Activated CD4-positive, alpha-beta T cell treated with anti-CD3 and anti-CD28 coated beads for 24 hours (primary cell): ENCODE results near the gene HOXB6.

Source experiments
- DNase-seq, 2 donors: peaks; one replicate each; pipeline ENCODE4 v3.0.0-alpha.2; 2020; ENCODE audit warnings: low read depth in 2 of 2

HOXB6 gene

DNA sequence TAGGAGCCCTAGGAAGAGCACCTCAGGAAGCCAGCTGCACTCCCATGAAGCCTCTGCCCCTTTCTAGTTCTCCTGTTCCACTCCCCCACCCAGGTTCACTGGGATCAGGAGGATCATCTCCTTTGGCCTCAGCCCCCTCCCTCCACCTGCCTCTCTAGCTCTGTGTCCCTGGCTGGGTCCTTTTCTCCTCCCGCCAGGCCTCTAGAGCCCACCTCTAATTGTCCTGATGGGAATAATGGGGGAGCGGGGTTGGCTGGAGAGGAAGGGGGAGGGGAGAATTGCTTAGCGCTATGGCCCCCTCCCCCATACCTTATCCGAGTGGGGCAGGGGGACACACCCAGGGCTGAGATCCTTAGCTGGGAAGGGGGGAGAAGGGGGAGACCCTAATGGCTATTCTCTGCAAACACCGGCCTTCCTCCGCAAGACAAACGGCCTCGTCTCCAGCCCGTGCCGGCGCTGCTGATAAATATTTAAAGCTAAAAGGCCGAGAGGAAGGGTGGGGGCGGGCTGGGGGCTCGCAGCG is 5.0 kb upstream of the HOXB6 start:
- no peak for DNase-seq

DNA sequence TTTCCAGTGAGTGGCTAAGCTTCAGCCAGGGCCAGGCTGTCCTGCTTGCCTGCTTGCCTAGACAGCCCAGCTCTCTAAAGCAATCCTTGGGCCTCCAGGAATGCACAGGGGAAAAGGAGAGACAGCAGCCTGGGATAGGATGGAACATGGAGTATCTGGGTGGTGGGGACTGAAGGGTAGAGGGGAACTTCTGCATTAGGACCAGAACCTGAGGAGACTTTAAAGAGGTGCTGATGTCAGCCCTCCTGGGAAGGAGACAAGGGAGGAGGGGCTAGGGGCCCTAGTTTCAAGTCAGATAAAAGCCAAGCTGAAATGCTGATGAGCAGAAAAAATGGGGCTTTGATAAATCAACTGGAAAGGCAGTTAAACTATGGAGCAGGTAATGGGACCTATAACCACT is 4.2 kb upstream of the HOXB6 start:
- DNase-seq: no peak

DNA sequence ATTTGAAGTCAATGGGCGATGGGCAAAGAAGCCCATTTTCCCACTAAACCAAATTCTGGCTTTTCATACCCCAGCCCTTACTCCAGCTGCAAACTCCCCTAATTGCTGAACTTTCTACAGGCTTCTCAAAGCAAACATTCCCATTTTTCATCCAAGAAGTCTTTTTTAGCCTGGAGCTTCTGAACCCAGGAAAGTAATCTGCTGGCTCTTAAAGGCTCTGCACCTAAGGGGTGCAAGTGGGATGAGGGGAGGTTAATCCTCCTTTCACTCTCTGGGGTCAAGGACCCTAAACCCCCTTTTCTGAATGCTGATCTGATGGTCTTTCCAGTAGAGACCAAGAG is 3.7 kb upstream of the HOXB6 start:
- DNase-seq: no peak

DNA sequence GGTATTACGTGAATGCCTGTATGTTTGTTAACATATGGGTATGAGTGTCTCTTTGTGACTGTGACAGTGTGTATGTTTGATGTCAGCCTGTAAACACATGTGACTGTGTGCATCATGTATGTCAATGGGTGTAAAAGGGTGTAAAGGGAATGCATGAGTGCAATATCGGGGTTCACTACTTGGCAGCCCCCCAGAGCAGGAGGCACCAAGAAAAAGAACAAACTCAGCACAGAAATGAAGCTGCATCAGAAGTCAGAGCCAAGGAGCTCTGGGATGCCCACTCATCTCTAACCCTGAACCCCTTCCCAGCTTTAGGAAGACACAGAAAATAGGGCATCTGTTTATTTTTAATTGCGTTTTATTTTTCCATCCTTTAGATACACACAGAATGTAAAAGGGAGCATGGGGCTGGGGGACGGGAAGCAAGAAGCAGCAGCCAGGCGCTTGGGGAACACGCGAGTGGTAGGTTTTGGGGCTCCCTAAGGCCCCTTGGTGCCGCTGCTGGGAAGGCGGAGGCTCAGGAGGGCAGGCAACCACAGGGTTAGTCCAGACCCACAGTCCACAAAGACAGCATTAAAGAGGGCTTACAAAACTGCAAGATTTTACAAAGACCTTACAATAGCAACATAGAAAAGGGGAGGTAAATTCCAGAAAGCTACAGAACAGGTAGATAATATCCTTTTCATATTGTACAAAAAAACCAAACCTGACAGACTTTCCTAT is 2.3 kb upstream of the HOXB6 start:
- DNase-seq: no peak

DNA sequence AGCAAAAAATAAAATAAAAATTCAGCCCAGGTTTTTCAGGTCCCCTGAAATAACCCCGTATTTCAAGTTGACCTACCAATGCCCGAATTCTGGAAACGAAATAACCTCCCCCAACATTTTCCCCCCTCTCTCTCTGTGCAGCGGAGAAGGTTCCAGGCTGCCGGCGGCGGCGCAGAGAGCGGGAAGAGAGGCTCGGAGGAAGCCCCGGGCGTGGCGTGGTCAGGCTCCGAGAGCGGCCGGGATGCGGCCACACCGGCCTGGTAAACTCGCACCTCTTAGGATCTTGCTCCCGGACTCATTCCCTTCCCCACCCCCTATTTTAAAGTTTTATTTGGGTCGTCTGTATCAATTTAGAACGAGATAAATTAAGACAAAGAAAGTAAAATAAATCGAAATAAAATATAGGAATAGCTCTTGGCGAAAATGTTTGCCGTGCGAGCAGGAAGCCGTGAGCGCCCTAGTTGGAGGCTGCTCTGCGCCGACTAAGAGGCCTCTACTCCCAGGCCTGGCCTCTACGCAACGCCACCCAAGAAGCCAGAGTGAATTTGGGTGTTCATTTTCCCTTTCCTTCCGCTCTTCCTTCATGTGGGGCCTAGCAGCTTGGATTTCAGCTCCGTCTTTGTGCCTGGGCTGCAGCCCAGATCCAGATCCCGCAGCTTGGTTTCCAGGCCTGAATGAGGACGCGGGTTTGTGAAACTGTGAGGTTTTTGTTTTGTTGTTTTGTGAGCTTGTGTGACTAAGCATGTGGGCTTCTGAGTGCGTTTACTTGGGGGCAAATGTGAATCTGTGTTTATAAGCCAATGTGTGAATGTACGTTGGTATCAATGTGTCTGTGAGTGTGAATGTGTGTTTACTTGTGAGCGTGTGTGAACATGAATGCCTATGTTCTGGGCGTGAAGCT is 1.5 kb upstream of the HOXB6 start:
- DNase-seq: no peak

DNA sequence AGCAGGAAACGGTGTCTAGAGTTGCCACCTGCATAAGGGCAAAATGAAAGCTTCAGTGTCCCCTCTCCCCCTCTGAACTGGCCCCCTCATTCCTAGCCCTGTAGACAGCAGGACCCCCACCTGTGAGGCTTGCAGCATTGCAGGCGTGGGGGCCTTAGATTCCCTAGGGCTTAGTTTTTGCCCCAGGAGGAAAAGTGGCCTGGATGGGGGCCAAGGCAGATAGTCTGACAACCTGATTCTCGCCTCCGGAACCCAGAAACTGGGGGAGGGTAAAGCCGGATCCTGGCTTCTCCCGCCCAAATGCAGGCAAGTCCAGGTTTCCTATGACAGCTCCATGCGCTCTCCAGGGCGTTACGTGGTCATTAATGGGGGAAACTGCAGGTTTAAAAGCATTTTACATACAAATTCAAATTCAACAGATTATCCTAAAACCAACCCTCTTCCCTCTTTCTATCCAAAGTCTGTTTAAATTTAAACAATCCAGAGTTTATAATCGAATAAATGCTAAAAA is 678 bp upstream of the HOXB6 start:
- no peak for DNase-seq

DNA sequence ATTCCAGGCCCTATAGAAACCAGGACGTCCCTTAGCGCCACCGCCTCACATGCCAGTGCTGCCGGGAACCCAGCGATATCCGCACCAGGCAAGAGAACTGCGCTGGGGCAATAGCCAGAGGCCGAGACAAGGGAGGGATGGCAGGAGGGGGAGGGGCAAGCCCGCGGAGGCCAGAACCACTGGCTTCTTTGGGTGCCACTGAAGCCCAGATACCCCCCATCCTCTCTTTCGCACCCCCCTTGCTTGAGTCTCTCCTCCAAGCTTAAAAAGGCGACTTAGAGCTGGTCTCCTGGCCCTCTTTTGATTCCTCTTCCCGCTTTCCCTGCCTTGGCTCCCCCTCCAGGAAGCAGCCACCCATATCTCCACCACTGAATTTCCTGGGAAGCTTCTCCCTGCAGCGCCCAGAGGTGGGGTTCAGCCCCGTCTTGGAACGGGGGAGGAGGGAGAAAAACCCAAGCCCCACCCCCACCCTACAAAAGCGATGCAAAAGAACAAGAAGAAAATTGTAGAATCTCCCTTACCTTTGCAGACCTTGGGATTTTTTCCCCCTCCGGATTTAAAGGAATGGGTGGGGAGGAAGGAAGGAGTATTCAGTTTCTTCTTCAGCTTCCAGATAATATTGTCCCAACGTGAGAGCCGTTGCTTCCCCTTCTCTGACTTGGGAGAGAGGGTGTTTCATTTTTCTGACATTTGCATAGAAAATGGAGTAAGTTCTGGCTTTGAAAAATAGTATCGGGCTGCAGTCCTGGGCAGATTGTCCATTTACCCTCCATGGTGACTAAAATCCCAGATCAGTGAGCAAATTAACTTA is 622 bp downstream of the HOXB6 start:
- DNase-seq: no peak

DNA sequence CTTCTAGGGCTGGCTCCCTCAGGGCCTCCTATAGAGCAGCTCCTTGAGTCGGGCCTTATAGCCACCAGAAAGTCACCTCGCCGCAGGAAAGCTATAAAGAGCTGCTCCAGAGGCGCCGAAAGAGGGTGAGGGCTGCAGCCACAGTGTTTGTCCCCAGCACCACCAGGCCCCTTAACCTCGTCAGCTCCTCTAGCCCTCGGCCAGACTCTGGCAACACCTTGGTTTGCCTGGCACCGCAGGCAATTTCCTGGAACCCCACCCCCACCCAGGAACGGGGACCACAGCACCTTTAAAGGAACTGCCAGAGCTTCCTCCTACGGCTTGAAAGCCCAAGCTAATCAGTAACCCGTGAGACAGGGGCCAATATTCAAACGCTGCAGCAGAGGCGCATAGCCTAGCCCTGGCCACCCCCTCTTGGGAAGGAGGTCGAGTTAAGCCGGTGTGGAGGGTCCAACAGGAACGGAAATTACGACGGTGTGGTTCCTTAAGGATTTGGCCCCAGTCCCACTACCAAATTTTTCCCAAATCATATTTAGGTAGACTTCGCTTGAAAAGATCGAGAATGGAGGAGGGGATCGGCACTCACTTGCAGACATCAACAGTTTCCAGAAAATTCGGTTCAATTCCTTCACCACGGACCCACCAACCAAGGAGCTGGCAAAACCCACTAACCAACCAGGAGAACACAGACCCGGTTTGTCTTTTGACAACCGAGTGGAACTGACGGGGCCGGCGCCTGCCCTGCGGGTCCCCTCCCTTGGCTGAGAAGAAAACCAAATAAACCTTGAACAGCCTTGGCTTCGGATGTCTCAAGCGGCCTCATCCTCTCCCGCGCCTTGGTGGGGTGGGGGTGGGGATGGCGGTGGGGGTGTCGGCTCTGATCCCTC is 3.0 kb downstream of the HOXB6 start:
- DNase-seq: no peak

DNA sequence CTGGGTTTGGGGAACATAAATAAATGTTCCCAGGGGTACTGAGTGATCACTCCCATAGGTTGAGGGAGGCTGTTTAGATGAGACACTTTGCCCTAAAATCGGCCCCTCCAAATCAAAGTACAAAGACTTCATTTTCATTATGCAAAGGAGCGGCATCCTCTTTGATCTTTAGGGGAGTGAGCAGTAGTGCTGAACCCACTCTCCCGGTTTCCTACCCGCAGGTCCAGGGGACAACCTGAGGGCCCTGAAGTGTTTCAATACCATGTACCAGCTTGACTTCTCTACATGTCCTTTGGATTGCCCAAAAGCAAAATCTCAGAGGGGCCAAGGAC is 3.6 kb downstream of the HOXB6 start:
- no peak for DNase-seq

DNA sequence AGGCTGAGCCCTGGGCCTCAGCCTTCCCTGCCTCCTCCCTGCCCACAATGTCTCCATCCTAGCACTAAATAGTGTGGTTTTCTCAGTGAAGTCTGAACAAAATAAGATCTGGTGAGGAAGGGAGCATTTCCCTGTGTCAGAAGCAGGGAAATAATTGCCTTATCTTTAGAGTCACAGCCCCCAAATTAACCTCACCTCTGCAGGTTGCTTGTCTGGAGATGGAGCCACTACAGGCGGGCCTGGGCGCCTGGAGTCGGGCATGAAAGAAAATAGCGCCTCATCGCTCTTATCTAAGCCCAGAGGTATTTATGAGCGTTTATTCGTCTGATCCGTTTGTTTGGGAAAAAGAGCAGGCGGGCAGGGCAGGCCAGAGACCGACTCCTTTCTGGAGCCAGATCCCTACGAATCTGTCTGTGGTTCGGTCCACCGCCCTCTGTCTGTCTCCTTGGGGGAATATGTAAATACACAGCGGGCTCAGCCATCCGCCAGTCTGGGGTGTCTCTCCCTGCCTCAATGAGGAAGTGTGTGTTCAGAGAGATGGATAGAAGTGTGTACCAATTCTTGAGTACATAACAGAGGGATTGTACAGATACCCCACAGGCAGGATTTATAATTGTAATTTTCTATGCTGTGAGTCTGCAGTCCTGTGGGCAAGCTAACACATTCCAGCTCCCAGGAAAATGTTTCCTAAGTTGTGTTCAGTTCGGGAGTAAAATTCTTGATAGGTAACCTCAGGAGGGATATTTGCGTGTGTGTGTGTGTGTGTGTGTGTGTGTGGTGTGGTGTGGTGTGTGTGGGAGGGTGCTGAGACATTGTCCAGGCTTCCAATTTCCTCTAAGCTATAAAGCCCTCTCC is 4.3 kb downstream of the HOXB6 start:
- no peak for DNase-seq

DNA sequence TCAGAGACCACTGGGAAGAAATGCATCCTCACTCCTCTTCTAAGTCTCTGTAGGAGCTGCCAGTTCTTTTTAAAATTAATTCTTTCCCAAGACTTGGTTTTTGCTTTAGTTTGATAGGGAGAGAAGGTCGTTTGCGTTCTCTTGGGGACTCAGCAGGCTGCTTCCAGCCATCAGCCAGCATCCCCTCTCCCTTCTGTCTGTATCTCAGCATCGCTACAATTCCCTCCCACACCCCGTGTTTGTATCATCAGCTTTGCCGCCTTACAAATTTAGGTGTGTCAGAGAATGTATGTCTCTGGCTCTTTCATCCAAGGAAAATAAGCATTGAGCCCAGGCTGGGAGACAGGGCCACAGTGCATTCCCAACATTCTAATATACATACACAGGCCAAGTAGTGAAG is 5.4 kb downstream of the HOXB6 start:
- DNase-seq: no peak

DNA sequence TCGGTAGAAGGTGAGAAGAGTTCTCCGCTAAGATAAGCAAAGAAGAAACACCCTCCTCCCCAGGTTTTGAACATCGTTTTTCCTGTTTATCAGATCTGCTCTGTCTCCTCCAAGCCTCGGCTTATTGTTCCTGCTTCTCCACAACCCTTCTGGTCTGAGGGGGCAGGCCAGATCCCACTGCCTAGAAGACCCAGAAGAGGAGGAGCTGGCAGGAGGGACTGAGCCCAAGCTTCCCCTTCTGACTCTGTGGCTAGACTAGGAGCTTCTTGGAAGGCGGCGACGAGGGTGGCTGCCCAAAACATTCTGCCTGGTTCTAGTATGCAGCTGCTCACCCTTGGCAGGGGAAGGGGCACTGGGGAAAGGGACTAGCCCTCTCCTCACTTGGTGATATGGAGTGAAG is 6.0 kb downstream of the HOXB6 start:
- no peak for DNase-seq

DNA sequence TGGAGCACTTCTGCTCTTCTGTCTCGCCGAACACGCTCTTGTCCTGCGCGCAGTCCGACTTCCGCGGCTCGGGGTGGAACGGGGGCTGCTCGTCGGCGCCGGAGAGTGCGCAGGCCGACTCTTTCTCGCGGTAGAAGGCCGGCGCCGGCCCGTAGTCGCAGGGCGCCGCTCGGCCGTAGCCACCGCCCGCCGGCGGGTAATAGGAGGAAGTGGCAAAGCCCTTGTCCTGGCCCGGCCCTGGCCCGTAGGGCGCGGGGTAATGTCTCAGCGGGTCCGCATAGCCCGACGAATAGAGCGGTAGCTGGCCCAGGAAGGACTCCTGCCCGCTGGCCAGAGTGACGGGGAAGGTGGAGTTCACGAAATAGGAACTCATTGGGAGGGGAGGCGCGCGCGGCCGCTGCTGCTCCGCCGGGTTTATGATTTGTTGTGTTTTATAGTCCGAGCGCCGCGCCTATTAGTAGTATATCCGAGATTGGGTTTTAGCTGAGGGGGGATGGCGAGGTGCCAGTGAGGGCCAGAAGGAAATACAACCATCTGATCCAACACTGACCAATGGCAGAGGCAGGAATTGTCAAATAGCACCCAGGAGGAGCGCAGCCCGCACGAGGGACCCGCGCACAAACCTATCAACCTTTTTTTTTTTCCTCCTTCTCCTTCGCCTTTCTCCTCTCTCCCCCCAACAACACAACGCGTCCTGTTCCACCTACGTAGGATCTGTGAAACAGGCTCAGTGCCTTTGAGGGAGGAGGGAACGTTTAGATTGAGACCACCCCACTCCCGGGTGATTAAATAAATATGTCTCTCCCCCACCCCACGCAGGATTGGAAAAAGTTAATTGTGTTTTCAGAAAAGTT is 6.8 kb downstream of the HOXB6 start:
- no peak for DNase-seq

DNA sequence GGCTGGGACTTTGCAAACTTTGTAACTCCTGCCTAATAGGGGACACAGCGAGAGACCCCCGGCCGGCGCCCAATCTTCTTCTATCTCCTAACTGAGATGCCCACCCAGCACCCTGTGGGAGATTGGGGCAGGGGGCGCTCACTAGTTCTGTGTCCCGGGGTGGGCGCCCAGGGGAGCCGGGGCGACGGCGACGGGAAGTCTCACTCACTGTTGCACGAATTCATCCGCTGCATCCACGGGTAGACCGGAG is 7.3 kb downstream of the HOXB6 start:
- no peak for DNase-seq

DNA sequence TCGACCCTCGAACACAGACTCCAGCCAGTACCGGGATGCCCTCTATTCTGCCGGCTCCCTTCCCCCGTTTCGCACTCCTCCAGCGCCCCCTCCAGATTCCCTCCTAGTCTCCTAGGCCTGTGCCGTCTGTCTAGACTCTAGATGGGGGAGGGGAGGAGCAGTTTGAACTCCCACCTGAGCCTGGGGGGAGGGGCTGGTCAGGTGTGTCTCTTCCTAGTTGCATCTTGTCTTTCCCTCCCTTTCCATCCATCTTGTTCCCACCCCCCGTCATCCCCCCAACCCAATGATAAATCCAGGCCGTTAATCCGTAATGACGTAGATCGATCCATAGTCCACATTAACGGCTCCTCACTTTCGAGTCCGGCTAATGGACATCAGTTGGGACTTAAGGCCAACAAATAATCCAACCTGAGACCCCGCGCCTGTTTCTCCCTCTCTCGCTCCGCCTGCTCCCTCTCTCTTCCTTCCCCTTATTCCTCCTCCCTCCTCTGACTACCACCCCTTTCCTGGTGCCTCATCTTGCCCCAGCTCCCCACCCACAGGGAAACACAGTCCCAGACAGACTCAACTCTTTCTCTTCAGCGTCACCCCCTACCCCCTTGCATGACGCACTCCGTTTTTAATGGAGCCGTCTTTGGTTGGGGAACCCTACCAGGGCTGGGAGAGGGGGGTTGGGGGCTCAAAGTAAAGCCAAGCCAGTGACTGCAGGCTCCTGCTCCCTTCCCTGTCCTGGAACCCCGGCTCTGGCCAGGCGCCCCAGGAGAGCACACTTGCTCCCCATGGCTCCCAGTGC is 7.9 kb downstream of the HOXB6 start:
- no peak for DNase-seq

DNA sequence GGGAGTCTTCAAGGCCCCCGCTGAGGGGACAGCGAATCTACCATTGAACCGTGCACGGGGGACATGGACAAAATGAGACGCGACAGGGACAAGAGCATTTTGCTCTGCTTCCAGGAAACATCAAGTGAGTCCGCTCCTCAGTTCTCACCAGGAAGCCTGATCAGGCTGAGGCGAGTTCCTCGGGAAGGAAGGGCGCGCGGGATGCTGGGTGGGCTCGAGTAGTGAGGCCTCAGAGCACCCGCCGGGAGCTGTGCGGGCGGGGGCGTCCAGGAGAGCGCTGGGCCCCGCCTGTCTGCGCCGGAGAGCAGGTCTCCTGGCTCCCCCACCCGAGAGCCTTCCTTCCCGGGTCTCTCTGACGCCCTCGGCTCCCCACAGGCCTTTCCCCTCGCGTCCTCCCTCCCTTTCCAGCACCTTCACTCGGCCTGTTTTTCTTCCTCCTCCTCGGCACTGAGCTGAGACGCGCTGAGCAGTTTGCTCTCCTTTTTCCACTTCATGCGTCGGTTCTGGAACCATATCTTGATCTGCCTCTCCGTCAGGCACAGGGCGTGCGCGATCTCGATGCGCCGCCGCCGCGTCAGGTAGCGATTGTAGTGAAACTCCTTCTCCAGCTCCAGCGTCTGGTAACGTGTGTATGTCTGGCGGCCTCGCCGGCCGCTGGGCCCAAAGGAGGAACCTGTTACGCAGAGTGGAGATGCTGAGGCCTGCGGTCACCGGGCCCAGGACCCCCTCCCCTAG is 8.6 kb downstream of the HOXB6 start:
- DNase-seq: no peak

DNA sequence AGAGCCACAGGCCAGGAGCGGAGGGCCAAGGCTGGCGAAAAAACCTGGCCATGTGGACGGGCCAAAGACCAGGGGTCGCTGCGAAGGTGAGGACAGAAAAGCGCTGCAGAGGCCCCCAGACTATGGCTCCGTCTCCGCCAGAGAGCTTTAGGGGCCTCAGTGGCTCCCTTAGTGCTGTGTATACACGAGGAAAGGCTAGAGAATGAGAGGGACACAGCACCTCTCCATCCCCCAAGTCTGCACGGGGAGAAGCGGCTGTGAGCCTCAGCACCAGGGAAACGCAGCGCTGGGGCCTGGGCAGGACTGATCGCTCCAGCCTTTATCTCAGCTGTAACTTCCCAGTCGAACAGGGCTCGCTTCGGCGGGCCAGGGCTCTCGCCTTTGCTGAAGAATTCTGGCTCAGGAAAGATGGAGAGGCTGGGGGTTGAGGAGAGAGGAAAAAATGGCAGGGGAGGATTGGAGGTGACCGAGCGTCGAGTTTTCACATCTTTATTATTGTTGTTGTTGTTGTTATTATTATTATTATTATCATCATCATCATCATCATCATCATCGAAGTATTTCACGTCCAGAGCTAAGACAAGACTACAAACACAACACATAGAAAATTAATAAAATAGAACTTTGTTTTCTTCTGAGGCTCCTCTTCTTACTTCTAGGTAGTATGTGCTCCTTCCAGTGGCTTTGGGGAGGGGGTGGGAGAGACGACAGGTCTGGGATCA is 9.3 kb downstream of the HOXB6 start:
- DNase-seq: no peak
